Measurements from ENCODE around the gene MEIKIN.

DNA sequence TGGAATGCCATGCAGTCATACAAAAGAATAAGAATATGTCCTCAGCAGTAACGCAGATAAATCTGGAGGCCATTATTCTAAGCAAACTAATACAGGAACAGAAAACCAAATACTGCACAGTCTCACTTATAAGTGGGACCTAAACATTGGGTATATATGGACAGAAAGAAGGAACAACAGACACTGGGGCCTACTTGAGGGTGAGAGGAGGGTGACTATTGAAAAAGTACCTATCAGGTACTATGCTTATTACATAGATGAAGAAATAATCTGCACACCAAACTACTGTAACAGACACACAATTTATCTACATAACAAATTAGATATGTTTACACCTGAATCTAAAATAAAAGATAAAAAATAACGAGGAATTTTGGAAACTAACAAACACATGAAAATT, 38.8 kb downstream of the MEIKIN start:
- TF ChIP-seq EZH2 (IDR thresholded peaks at IDR 0.05; ENCODE audit: borderline replicate concordance, insufficient read depth, low read length, poor library complexity, severe bottlenecking) (no peak), MXI1 (conservative IDR thresholded peaks at IDR 0.05; ENCODE audit: poor library complexity, severe bottlenecking) (no peak), CTCF (IDR thresholded peaks at IDR 0.05; ENCODE audit: poor library complexity, severe bottlenecking) (no peak), POLR2AphosphoS5 (IDR thresholded peaks at IDR 0.05) (no peak), EP300 (conservative IDR thresholded peaks at IDR 0.05; ENCODE audit: poor library complexity, severe bottlenecking) (no peak), SMC3 (conservative IDR thresholded peaks at IDR 0.05; ENCODE audit: poor library complexity) (no peak), RAD21 (conservative IDR thresholded peaks at IDR 0.05) (no peak), REST (IDR thresholded peaks at IDR 0.05; ENCODE audit: borderline replicate concordance) (no peak)

All from neural cell (in vitro differentiated cells).